B cell (primary cell): Measurements from ENCODE around the gene SPON2. TPM values are rescaled to one million over a fixed set of nuclear protein-coding genes. Genes with fewer than 3 reads are reported as not detected.
A peak's percentile ranks its signal among the peaks of the same experiment; 100 is the strongest.

ENCODE experiments used
- ATAC-seq: fragments of 200-7000 bp; cut with Tn5 transposase; one replicate; pipeline ENCODE4 v1.10.0; 2021; ENCODE audit warnings: low read depth, mild to moderate bottlenecking, moderate number of reproducible peaks, moderate library complexity
- CTCF ChIA-PET: fragments of 350-600 bp; sonication (Branson Sonifier 250); formaldehyde crosslinking; loops from one replicate; lab custom pipeline; 2021; ENCODE audit warnings: antibody characterized with exemption, inconsistent platforms; lab: Charles Lee
- POLR2A ChIA-PET: fragments of 350-600 bp; sonication (Branson Sonifier 250); formaldehyde crosslinking; loops from one replicate; lab custom pipeline; 2021; ENCODE audit warnings: antibody characterized with exemption; lab: Charles Lee
- DNase-seq: peaks from one replicate; pipeline ENCODE4 v3.0.0; 2013
- H2AFZ ChIP-seq: 2 replicates; pipeline ENCODE4 v1.6.1; 2012; ENCODE audit warnings: mild to moderate bottlenecking, low read depth, low read length; ENCODE audit not compliant: insufficient read depth, poor library complexity, severe bottlenecking
- H3K27ac ChIP-seq, 2 donors: 1 replicate in 1 of 2; 2 replicates in 1 of 2; pipeline ENCODE4 v1.5.1; 2012 to 2013; ENCODE audit warnings: low read length in 2 of 2, mild to moderate bottlenecking in 2 of 2, moderate library complexity in 1 of 2
- H3K27me3 ChIP-seq, 4 experiments: fragments of 200-600 bp in 1 of 4; sonication (generic) in 1 of 4; replicated peaks in 1 of 4; 1 replicate in 2 of 4; 2 replicates in 2 of 4; pipeline versions ENCODE4 v1.6.1 to v1.7.0; 2013 to 2016; ENCODE audit warnings: low read length in 3 of 4, mild to moderate bottlenecking in 2 of 4, mixed read lengths in 1 of 4, moderate library complexity in 1 of 4; ENCODE audit not compliant: insufficient read depth in 4 of 4, control insufficient read depth in 3 of 4; ENCODE audit errors: control extremely low read depth in 1 of 4
- H3K36me3 ChIP-seq, 2 experiments: replicated peaks in 1 of 2; 1 replicate in 1 of 2; 2 replicates in 1 of 2; pipeline versions ENCODE4 v1.6.1 to v1.7.1; 2013; ENCODE audit warnings: low read length in 1 of 2; ENCODE audit not compliant: insufficient read depth in 2 of 2, control insufficient read depth in 1 of 2; ENCODE audit errors: control extremely low read depth in 1 of 2, extremely low read depth in 1 of 2
- H3K4me1 ChIP-seq, 2 donors: fragments of 200-600 bp in 1 of 2; sonication (generic) in 1 of 2; 1 replicate in 1 of 2; 2 replicates in 1 of 2; pipeline versions ENCODE4 v1.5.1 to v1.6.1; 2013 to 2017; ENCODE audit warnings: low read length in 2 of 2; ENCODE audit not compliant: control insufficient read depth in 2 of 2, insufficient read depth in 2 of 2
- H3K4me2 ChIP-seq: replicated peaks from 2 replicates; pipeline ENCODE3; 2012; ENCODE audit warnings: mild to moderate bottlenecking, low read depth, low read length; ENCODE audit not compliant: poor library complexity, severe bottlenecking
- H3K4me3 ChIP-seq, 5 experiments: fragments of 200-600 bp in 1 of 5; sonication (generic) in 1 of 5; 1 replicate in 3 of 5; 2 replicates in 2 of 5; pipeline versions ENCODE4 v1.5.1 to v1.7.0; 2011 to 2016; ENCODE audit warnings: low read length in 4 of 5, mild to moderate bottlenecking in 4 of 5, low read depth in 2 of 5, control low read depth in 1 of 5, moderate library complexity in 1 of 5; ENCODE audit not compliant: insufficient read depth in 1 of 5; ENCODE audit errors: control extremely low read depth in 1 of 5, extremely low read depth in 1 of 5
- H3K79me2 ChIP-seq: fragments of 200-600 bp; sonication (generic); one replicate; pipeline ENCODE4 v1.6.0; 2016; ENCODE audit warnings: low read length; ENCODE audit not compliant: control insufficient read depth, insufficient read depth
- H3K9ac ChIP-seq: fragments of 200-600 bp; sonication (generic); 2 replicates; pipeline ENCODE4 v1.6.1; 2017; ENCODE audit warnings: mild to moderate bottlenecking, low read length, moderate library complexity
- H3K9me3 ChIP-seq, 3 donors: one replicate each; pipeline versions ENCODE4 v1.6.1 to v1.7.1; 2013; ENCODE audit warnings: low read length in 2 of 3; ENCODE audit not compliant: control insufficient read depth in 2 of 3, insufficient read depth in 1 of 3; ENCODE audit errors: control extremely low read depth in 1 of 3
- H4K20me1 ChIP-seq: 2 replicates; pipeline ENCODE4 v1.6.0; 2012; ENCODE audit warnings: mild to moderate bottlenecking, low read length; ENCODE audit not compliant: insufficient read depth, control insufficient read depth, poor library complexity, severe bottlenecking
- H3K27ac Mint-ChIP-seq: one replicate; pipeline ENCODE4 v1.8.0; 2021; ENCODE audit warnings: mixed read lengths
- H3K27me3 Mint-ChIP-seq: one replicate; pipeline ENCODE4 v1.8.0; 2021; ENCODE audit warnings: mixed read lengths
- H3K4me1 Mint-ChIP-seq: one replicate; pipeline ENCODE4 v1.8.0; 2021; ENCODE audit warnings: mixed read lengths
- H3K4me3 Mint-ChIP-seq: one replicate; pipeline ENCODE4 v1.8.0; 2021; ENCODE audit warnings: mixed read lengths
- H3K9me3 Mint-ChIP-seq: one replicate; pipeline ENCODE4 v1.8.0; 2022; ENCODE audit warnings: mixed read lengths; ENCODE audit not compliant: insufficient read depth
- CTCF ChIP-seq: fragments of 200-600 bp; IDR thresholded peaks from one replicate; pipeline ENCODE4 v1.8.0; 2022; ENCODE audit warnings: antibody characterized with exemption, mild to moderate bottlenecking
- EZH2 ChIP-seq: IDR thresholded peaks from 2 replicates; pipeline ENCODE4 v1.6.1; 2012; ENCODE audit warnings: borderline replicate concordance, low read depth, mild to moderate bottlenecking, moderate library complexity, low read length; ENCODE audit not compliant: insufficient read depth, poor library complexity, severe bottlenecking
- WGBS: methylation state at CpG from one replicate; pipeline ENCODE4 v1.1.5; 2013; ENCODE audit warnings: missing lambda C conversion rate; ENCODE audit not compliant: insufficient coverage; 5-methylcytosine and 5-hydroxymethylcytosine counted together
- intact Hi-C: fragments of 100-400 bp; cut with micrococcal nuclease; formaldehyde crosslinking; loops from one replicate; pipeline ENCODE4 v1.10.0; 2022
- polyA plus RNA-seq: library from polyadenylated mRNA; depleted of rRNA; stranded (reverse); fragments of >200 nt; gene quantifications from 2 replicates; pipeline ENCODE4 v1.2.3, GENCODE V29; 2012
- total RNA-seq, 2 donors: library from RNA; stranded (reverse); fragments of 120-200 nt in 1 of 2; gene quantifications; 1 replicate in 1 of 2; 2 replicates in 1 of 2; pipeline versions ENCODE4 v1.2.3 to v1.2.4, GENCODE V29; 2013 to 2022

The SPON2 gene
- total and polyA plus RNA-seq, 2 donors (not counting 1 experiment from before 2014, with no cell fraction given): 3.8 to 5.1 TPM

- Histone ChIP-seq H3K27me3 (no peaks in the 10 kb centered on the region), H2AFZ (no peak overlapping the region), H3K4me2 (peak overlapping the region; percentile 73), H3K79me2 (peaks cover 25% of the 10 kb centered on the region), H3K9ac (no peak overlapping the region), H3K4me1 (peaks cover 36 to 45% of the 10 kb centered on the region in 2 donors), H3K36me3 (no peaks in the 10 kb centered on the region), H3K9me3 (peaks cover 0 to 13% (median 8%) of the 10 kb centered on the region in 3 donors), H3K4me3 (no peak overlapping the region), H4K20me1 (no peaks in the 10 kb centered on the region), H3K27ac (peak overlapping the region; percentile 5 to 9)
- 100% methylated on average over 1 of the region's 4 CpGs for WGBS
- no peaks in the 10 kb centered on the region for H3K9me3 Mint-ChIP-seq
- intact Hi-C loops: no loop called here
- no peak overlapping the region for H3K27ac Mint-ChIP-seq
- DNase-seq: no peak
- no peak for ATAC-seq
- H3K4me3 Mint-ChIP-seq: no peak overlapping the region
- ChIA-PET POLR2A (interaction anchor here (0.8 kb wide), 1 partner anchor 33 kb away, joined by 4 read pairs; no protein-coding TSS in a partner anchor), CTCF (interaction anchor here (0.8 to 3.0 kb wide), 5 partner anchors 8 to 104 kb away, joined by 3 to 21 read pairs (median 8); partner anchors contain the start of genes CTBP1 and SPON2)
- peaks cover 50% of the 10 kb centered on the region for H3K4me1 Mint-ChIP-seq
- no peaks in the 10 kb centered on the region for H3K27me3 Mint-ChIP-seq
- TF ChIP-seq CTCF: no peak
- no peak for TF ChIP-seq EZH2
Measured at GRCh38 chr4:1164040-1164439, 8.3 kb downstream of the SPON2 start.

GRCh38 chr4:1160351-1160750 is 12.0 kb downstream of the SPON2 start:
- no peak overlapping the region for H3K9ac ChIP-seq
- H3K4me3 Mint-ChIP-seq: no peak overlapping the region
- H3K4me1 Mint-ChIP-seq: peaks cover 30% of the 10 kb centered on the region
- H3K27me3 Mint-ChIP-seq: peaks cover 13% of the 10 kb centered on the region
- peaks cover 3% of the 10 kb centered on the region for H3K9me3 Mint-ChIP-seq
- no peak overlapping the region for H3K4me3 ChIP-seq
- H2AFZ ChIP-seq: no peak overlapping the region
- H3K27ac Mint-ChIP-seq: no peak overlapping the region
- H3K27ac ChIP-seq: no peak overlapping the region
- TF ChIP-seq EZH2 (no peak), CTCF (no peak)
- intact Hi-C loops: no loop called here
- no peaks in the 10 kb centered on the region for H4K20me1 ChIP-seq
- peaks cover 0 to 20% (median 13%) of the 10 kb centered on the region in 3 donors for H3K9me3 ChIP-seq
- H3K4me1 ChIP-seq: peaks cover 25 to 26% of the 10 kb centered on the region in 2 donors
- H3K79me2 ChIP-seq: peaks cover 10% of the 10 kb centered on the region
- CTCF ChIA-PET: no interaction called here
- WGBS: no CpG with 5 or more reads among the region's 1 CpG
- DNase-seq: no peak
- no peaks in the 10 kb centered on the region for H3K36me3 ChIP-seq
- no peak for ATAC-seq
- H3K4me2 ChIP-seq: no peak overlapping the region
- no peaks in the 10 kb centered on the region for H3K27me3 ChIP-seq
- POLR2A ChIA-PET: no interaction called here
